ENCODE results near the gene CPNE2.
"Not testable (repeated sequence)": the region's sequence is repeated elsewhere in the genome, so short reads cannot be mapped to it uniquely, and the experiment has no call there.

Gene CPNE2

GRCh38 chr16:57167538-57167937 is 75.2 kb downstream of the CPNE2 start:
- no peak for DNase-seq (ENCODE audit: low read depth)

GRCh38 chr16:57167953-57168352 is 75.6 kb downstream of the CPNE2 start:
- DNase-seq (ENCODE audit: low read depth): peak; percentile 41

GRCh38 chr16:57169327-57169726 is 76.9 kb downstream of the CPNE2 start:
- DNase-seq (ENCODE audit: low read depth): no peak

- DNase-seq (ENCODE audit: low read depth): no peak
These were observed 80.4 kb downstream of the CPNE2 start for GRCh38 chr16:57172721-57173290.

- DNase-seq (ENCODE audit: low read depth): no peak
These were observed 83.5 kb downstream of the CPNE2 start for GRCh38 chr16:57175896-57176295.

- no peak for DNase-seq (ENCODE audit: low read depth)
These were observed 85.8 kb downstream of the CPNE2 start for GRCh38 chr16:57178196-57178595.

- no peak for DNase-seq (ENCODE audit: low read depth)
These were observed 86.4 kb downstream of the CPNE2 start for GRCh38 chr16:57178793-57179212.

- no peak for DNase-seq (ENCODE audit: low read depth)
These were observed 86.9 kb downstream of the CPNE2 start for GRCh38 chr16:57179215-57179828.

GRCh38 chr16:57184113-57184512 is 91.7 kb downstream of the CPNE2 start:
- DNase-seq (ENCODE audit: low read depth): no peak

GRCh38 chr16:57184887-57185445 is 92.6 kb downstream of the CPNE2 start:
- DNase-seq (ENCODE audit: low read depth): no peak

- no peak for DNase-seq (ENCODE audit: low read depth)
These were observed 93.1 kb downstream of the CPNE2 start for GRCh38 chr16:57185446-57185944.

- DNase-seq (ENCODE audit: low read depth): peak; percentile 99
These were observed 93.8 kb downstream of the CPNE2 start, which contains the start of the genes PSME3IP1 and RSPRY1 for GRCh38 chr16:57185945-57186871. PSME3IP1 (minus strand) TSS chr16:57186039; CDS start chr16:57173854, 12,185 bp downstream. RSPRY1 (plus strand) TSS chr16:57186329; CDS start chr16:57204659, 18,330 bp downstream.

GRCh38 chr16:57186872-57187854 is 94.8 kb downstream of the CPNE2 start:
- no peak for DNase-seq (ENCODE audit: low read depth)

- not testable (repeated sequence) for DNase-seq (ENCODE audit: low read depth)
These were observed 95.7 kb downstream of the CPNE2 start for GRCh38 chr16:57187902-57188710.

GRCh38 chr16:57188711-57189002 is 96.3 kb downstream of the CPNE2 start:
- DNase-seq (ENCODE audit: low read depth): no peak

- not testable (repeated sequence) for DNase-seq (ENCODE audit: low read depth)
These were observed 97.1 kb downstream of the CPNE2 start for GRCh38 chr16:57189527-57189926.

- no peak for DNase-seq (ENCODE audit: low read depth)
These were observed 97.8 kb downstream of the CPNE2 start for GRCh38 chr16:57190136-57190535.

GRCh38 chr16:57191056-57191571 is 98.7 kb downstream of the CPNE2 start:
- no peak for DNase-seq (ENCODE audit: low read depth)

GRCh38 chr16:57192146-57192545 is 99.8 kb downstream of the CPNE2 start:
- DNase-seq (ENCODE audit: low read depth): no peak
